Measurements from ENCODE around the gene PCF11.

- TF ChIP-seq CTCF (IDR thresholded peaks at IDR 0.05 in 2 of 3, conservative IDR thresholded peaks at IDR 0.05 in 1 of 3; ENCODE audit: borderline replicate concordance in 1 of 3, insufficient read depth in 1 of 3, low read depth in 2 of 3, low read length in 2 of 3) (no peak), REST (IDR thresholded peaks at IDR 0.05; ENCODE audit: low read depth) (no peak), POLR2AphosphoS5 (IDR thresholded peaks at IDR 0.05; ENCODE audit: low read depth, low read length) (no peak), EGR1 (IDR thresholded peaks at IDR 0.05; ENCODE audit: low read depth) (no peak), ZBTB33 (IDR thresholded peaks at IDR 0.05; ENCODE audit: extremely low read depth, insufficient replicate concordance, low read length) (no peak), EZH2 (IDR thresholded peaks at IDR 0.05) (no peak), YY1 (IDR thresholded peaks at IDR 0.05; ENCODE audit: extremely low read depth, insufficient replicate concordance, low read depth, low read length) (no peak), POLR2A (IDR thresholded peaks at IDR 0.05; ENCODE audit: borderline replicate concordance, extremely low read depth, insufficient read depth, insufficient read length) (no peak)
Observed at GRCh38 chr11:83195649-83196048, 38.7 kb downstream of the PCF11 start.

Measured in HCT116 (cell line).